Skeletal muscle satellite cell (primary cell): Measurements from ENCODE around the gene VOPP1.
A peak's percentile ranks its signal among the peaks of the same experiment; 100 is the strongest.

Source experiments
- H3K27me3 ChIP-seq: 2 replicates; pipeline ENCODE4 v1.7.0; 2013; ENCODE audit warnings: low read length; ENCODE audit not compliant: control insufficient read depth, insufficient read depth
- H3K36me3 ChIP-seq: 2 replicates; pipeline ENCODE4 v1.7.0; 2013; ENCODE audit warnings: mild to moderate bottlenecking, control low read depth, low read length; ENCODE audit not compliant: insufficient read depth
- H3K4me1 ChIP-seq: 2 replicates; pipeline ENCODE4 v1.7.0; 2013; ENCODE audit warnings: low read length; ENCODE audit not compliant: control insufficient read depth, insufficient read depth
- H3K4me2 ChIP-seq: 2 replicates; pipeline ENCODE4 v1.7.0; 2013; ENCODE audit warnings: mild to moderate bottlenecking, low read length
- H3K4me3 ChIP-seq: 2 replicates; pipeline ENCODE4 v1.7.0; 2013; ENCODE audit warnings: low read length
- H3K9ac ChIP-seq: 2 replicates; pipeline ENCODE4 v1.7.0; 2013; ENCODE audit warnings: mild to moderate bottlenecking, low read depth, low read length, moderate library complexity
- H3K9me3 ChIP-seq: replicated peaks from 2 replicates; pipeline ENCODE4 v1.7.0; 2013; ENCODE audit warnings: mild to moderate bottlenecking, control low read depth, low read length

VOPP1 gene

GRCh38 chr7:55550010-55550663 is 22.2 kb downstream of the VOPP1 start:
- peaks cover 31% of the 10 kb centered on the region for H3K4me1 ChIP-seq
- no peak overlapping the region for H3K4me2 ChIP-seq
- H3K4me3 ChIP-seq: no peak overlapping the region
- no peaks in the 10 kb centered on the region for H3K27me3 ChIP-seq
- H3K9me3 ChIP-seq: no peaks in the 10 kb centered on the region
- no peak overlapping the region for H3K9ac ChIP-seq
- peaks cover 2% of the 10 kb centered on the region for H3K36me3 ChIP-seq

GRCh38 chr7:55549457-55549856 is 22.8 kb downstream of the VOPP1 start:
- Histone ChIP-seq H3K9ac (no peak overlapping the region), H3K4me1 (peaks cover 31% of the 10 kb centered on the region), H3K27me3 (no peaks in the 10 kb centered on the region), H3K36me3 (no peaks in the 10 kb centered on the region), H3K9me3 (no peaks in the 10 kb centered on the region), H3K4me3 (no peak overlapping the region), H3K4me2 (no peak overlapping the region)

GRCh38 chr7:55548295-55548731 is 24.0 kb downstream of the VOPP1 start:
- H3K27me3 ChIP-seq: no peaks in the 10 kb centered on the region
- H3K9ac ChIP-seq: no peak overlapping the region
- no peaks in the 10 kb centered on the region for H3K9me3 ChIP-seq
- H3K4me2 ChIP-seq: no peak overlapping the region
- no peak overlapping the region for H3K4me3 ChIP-seq
- H3K4me1 ChIP-seq: peaks cover 31% of the 10 kb centered on the region
- no peaks in the 10 kb centered on the region for H3K36me3 ChIP-seq

- H3K36me3 ChIP-seq: no peaks in the 10 kb centered on the region
- no peaks in the 10 kb centered on the region for H3K27me3 ChIP-seq
- H3K4me2 ChIP-seq: peak overlapping the region; percentile 70
- no peak overlapping the region for H3K9ac ChIP-seq
- peaks cover 25% of the 10 kb centered on the region for H3K4me1 ChIP-seq
- no peaks in the 10 kb centered on the region for H3K9me3 ChIP-seq
- peak overlapping the region; percentile 29 for H3K4me3 ChIP-seq
These were observed 25.5 kb downstream of the VOPP1 start for GRCh38 chr7:55546814-55547213.

- H3K4me1 ChIP-seq: peaks cover 25% of the 10 kb centered on the region
- H3K9ac ChIP-seq: no peak overlapping the region
- H3K4me3 ChIP-seq: no peak overlapping the region
- no peaks in the 10 kb centered on the region for H3K27me3 ChIP-seq
- H3K36me3 ChIP-seq: peaks cover 1% of the 10 kb centered on the region
- H3K4me2 ChIP-seq: peak overlapping the region; percentile 9
- no peaks in the 10 kb centered on the region for H3K9me3 ChIP-seq
These were observed 26.8 kb downstream of the VOPP1 start for GRCh38 chr7:55545496-55545895.

- no peaks in the 10 kb centered on the region for H3K9me3 ChIP-seq
- H3K9ac ChIP-seq: no peak overlapping the region
- no peak overlapping the region for H3K4me3 ChIP-seq
- H3K4me2 ChIP-seq: no peak overlapping the region
- H3K36me3 ChIP-seq: peaks cover 3% of the 10 kb centered on the region
- H3K27me3 ChIP-seq: no peaks in the 10 kb centered on the region
- H3K4me1 ChIP-seq: peaks cover 22% of the 10 kb centered on the region
These were observed 32.0 kb downstream of the VOPP1 start for GRCh38 chr7:55540226-55540858.

GRCh38 chr7:55539380-55539779 is 32.9 kb downstream of the VOPP1 start:
- no peaks in the 10 kb centered on the region for H3K27me3 ChIP-seq
- no peaks in the 10 kb centered on the region for H3K9me3 ChIP-seq
- H3K36me3 ChIP-seq: peaks cover 3% of the 10 kb centered on the region
- no peak overlapping the region for H3K4me3 ChIP-seq
- no peak overlapping the region for H3K9ac ChIP-seq
- H3K4me2 ChIP-seq: no peak overlapping the region
- peaks cover 29% of the 10 kb centered on the region for H3K4me1 ChIP-seq

GRCh38 chr7:55538538-55538937 is 33.8 kb downstream of the VOPP1 start:
- Histone ChIP-seq H3K4me2 (peak overlapping the region; percentile 15), H3K27me3 (no peaks in the 10 kb centered on the region), H3K36me3 (peaks cover 3% of the 10 kb centered on the region), H3K4me1 (peaks cover 37% of the 10 kb centered on the region), H3K9ac (no peak overlapping the region), H3K9me3 (no peaks in the 10 kb centered on the region), H3K4me3 (no peak overlapping the region)

- H3K4me3 ChIP-seq: no peak overlapping the region
- no peak overlapping the region for H3K4me2 ChIP-seq
- H3K27me3 ChIP-seq: no peaks in the 10 kb centered on the region
- peaks cover 47% of the 10 kb centered on the region for H3K4me1 ChIP-seq
- H3K9me3 ChIP-seq: no peaks in the 10 kb centered on the region
- H3K9ac ChIP-seq: no peak overlapping the region
- H3K36me3 ChIP-seq: peaks cover 3% of the 10 kb centered on the region
These were observed 34.8 kb downstream of the VOPP1 start for GRCh38 chr7:55537458-55537990.

GRCh38 chr7:55536619-55537457 is 35.5 kb downstream of the VOPP1 start:
- Histone ChIP-seq H3K9ac (no peak overlapping the region), H3K4me3 (no peak overlapping the region), H3K36me3 (peaks cover 3% of the 10 kb centered on the region), H3K27me3 (no peaks in the 10 kb centered on the region), H3K4me2 (no peak overlapping the region), H3K4me1 (peaks cover 54% of the 10 kb centered on the region), H3K9me3 (no peaks in the 10 kb centered on the region)

GRCh38 chr7:55535617-55536016 is 36.7 kb downstream of the VOPP1 start:
- Histone ChIP-seq H3K27me3 (no peaks in the 10 kb centered on the region), H3K36me3 (peaks cover 3% of the 10 kb centered on the region), H3K9me3 (no peaks in the 10 kb centered on the region), H3K4me2 (no peak overlapping the region), H3K4me3 (no peak overlapping the region), H3K9ac (no peak overlapping the region), H3K4me1 (peaks cover 58% of the 10 kb centered on the region)
